ENCODE measurements around the gene CST9L.

DNA sequence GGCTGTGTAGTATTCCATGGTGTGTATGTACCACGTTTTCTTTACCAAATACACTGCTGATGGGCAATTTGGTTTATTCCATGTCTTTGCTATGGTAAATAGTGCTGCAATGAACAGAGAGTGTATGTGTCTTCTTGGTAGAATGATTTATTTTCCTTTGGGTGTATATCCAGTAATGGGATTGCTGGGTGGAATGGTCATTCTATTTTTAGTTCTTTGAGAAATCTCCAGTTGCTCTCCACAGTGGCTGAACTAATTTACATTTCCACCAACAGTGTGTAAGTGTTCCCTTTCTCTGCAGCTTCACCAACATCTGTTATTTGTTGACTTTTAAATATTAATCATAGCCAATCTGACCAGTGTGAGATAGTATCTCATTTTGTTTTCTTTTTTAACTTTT is 13.9 kb downstream of the CST9L start:
- TF ChIP-seq POLR2AphosphoS5 (IDR thresholded peaks at IDR 0.05; ENCODE audit: low read depth, low read length), result no peak
- no peak for TF ChIP-seq TAF1 (IDR thresholded peaks at IDR 0.05; ENCODE audit: borderline replicate concordance, insufficient read depth, low read length)
- TF ChIP-seq, protein P1, sequence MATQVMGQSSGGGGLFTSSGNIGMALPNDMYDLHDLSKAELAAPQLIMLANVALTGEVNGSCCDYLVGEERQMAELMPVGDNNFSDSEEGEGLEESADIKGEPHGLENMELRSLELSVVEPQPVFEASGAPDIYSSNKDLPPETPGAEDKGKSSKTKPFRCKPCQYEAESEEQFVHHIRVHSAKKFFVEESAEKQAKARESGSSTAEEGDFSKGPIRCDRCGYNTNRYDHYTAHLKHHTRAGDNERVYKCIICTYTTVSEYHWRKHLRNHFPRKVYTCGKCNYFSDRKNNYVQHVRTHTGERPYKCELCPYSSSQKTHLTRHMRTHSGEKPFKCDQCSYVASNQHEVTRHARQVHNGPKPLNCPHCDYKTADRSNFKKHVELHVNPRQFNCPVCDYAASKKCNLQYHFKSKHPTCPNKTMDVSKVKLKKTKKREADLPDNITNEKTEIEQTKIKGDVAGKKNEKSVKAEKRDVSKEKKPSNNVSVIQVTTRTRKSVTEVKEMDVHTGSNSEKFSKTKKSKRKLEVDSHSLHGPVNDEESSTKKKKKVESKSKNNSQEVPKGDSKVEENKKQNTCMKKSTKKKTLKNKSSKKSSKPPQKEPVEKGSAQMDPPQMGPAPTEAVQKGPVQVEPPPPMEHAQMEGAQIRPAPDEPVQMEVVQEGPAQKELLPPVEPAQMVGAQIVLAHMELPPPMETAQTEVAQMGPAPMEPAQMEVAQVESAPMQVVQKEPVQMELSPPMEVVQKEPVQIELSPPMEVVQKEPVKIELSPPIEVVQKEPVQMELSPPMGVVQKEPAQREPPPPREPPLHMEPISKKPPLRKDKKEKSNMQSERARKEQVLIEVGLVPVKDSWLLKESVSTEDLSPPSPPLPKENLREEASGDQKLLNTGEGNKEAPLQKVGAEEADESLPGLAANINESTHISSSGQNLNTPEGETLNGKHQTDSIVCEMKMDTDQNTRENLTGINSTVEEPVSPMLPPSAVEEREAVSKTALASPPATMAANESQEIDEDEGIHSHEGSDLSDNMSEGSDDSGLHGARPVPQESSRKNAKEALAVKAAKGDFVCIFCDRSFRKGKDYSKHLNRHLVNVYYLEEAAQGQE (IDR thresholded peaks at IDR 0.05; ENCODE audit: insufficient read depth in 1 of 2, low read depth in 2 of 2, low read length in 2 of 2), result no peak
